Activated CD8-positive, alpha-beta memory T cell treated with anti-CD3 and anti-CD28 coated beads for 24 hours (primary cell): ENCODE results near the gene STT3B.
A peak's percentile ranks its signal among the peaks of the same experiment; 100 is the strongest.

Experiments
- DNase-seq: peaks from one replicate; pipeline ENCODE4 v3.0.0-alpha.2; 2020

Gene STT3B

GRCh38 chr3:31522152-31522551 lies 10.6 kb upstream of the STT3B start:
- no peak for DNase-seq

GRCh38 chr3:31523543-31523942 lies 9.2 kb upstream of the STT3B start:
- DNase-seq: no peak

- no peak for DNase-seq
Observed at GRCh38 chr3:31525532-31525931, 7.2 kb upstream of the STT3B start.

- no peak for DNase-seq
Observed at GRCh38 chr3:31529421-31529820, 3.3 kb upstream of the STT3B start.

- no peak for DNase-seq
Observed at GRCh38 chr3:31530039-31530959, 2.4 kb upstream of the STT3B start.

- DNase-seq: no peak
Observed at GRCh38 chr3:31530960-31531335, 1.8 kb upstream of the STT3B start.

DNA sequence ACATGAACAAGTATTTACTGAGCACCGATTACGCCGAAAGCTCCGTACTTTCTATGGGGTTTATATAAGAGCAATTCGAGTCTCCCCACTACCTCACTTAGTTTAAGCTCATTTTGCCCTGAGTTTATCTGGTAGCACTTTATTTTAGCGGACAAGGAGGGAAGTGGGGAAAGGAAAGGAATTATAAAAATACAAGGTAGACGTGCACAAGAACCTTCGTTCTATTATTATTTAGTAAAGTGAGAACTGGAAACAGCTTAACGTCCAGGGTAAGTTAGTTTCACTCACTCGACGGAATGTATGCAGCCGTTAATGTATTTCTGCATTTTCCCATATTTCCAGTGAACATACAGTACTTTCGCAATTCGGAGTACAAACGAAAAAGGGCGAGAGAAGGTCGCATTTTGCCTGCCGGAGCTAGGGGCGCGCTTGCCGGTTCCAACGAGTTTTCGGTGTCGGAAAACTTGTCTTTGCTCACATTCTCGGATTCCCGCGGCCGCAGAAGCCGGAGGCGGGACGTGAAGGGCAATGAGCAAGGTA lies 1.2 kb upstream of the STT3B start:
- DNase-seq: no peak

- peak; percentile 99 for DNase-seq
Observed at GRCh38 chr3:31531992-31532586, 636 bp upstream of the STT3B start.

GRCh38 chr3:31533169-31534064 lies 692 bp downstream of the STT3B start:
- peak; percentile 80 for DNase-seq

DNA sequence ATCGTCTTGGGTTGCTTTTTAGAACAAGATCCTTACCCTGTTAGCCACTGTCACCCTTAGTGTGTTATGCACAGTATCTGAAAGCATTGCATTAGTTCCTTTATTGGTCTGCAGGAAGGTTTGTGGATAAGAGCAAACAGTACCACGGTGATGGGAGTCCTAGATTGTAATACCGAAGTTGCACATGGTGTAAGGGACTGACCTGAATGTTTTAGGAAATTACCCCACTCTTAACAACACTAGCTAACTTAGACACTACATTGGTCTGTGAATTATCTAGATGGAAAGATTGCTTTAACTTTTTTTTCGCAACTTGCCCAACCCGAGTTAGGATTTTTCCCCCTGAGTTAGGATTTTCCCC lies 1.3 kb downstream of the STT3B start:
- no peak for DNase-seq

DNA sequence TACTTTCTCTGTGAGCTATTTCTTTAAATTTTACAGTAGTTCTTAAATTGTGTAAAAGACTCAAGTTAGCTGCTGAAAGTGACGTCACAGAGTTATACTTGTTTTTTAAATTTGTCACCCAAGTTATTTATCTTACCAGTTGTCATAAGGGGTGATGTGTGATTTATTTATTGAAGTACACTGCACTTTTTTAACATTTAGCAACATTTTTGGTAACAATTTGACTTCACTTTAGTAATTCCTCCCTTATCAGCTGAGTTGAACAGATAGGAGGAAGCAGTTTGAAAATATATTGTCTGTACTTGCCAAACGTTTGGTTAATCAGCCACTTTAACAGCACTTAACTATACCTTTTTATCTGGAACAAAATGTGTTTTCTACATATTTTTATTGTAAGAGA lies 3.8 kb downstream of the STT3B start:
- no peak for DNase-seq

DNA sequence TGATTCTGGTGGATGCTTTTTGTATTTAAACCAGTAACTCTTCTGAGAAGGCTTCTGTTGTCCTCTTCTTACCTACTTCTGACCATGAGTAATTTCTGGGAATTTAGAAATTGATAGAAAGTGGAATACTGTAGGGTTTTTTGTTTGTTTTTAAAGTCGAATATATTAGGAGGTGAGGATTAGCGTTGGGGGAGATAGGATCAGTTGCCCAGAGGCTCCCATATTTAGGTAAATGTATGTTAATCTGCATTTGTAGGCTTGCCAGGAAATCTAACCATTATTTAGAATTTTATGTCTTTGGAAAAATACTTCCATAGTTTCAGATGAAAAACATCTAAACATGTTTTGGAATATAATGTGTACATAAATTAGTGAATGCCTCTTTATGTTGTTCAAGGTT lies 6.1 kb downstream of the STT3B start:
- no peak for DNase-seq

GRCh38 chr3:31539275-31539674 lies 6.5 kb downstream of the STT3B start:
- no peak for DNase-seq

GRCh38 chr3:31541089-31541488 lies 8.4 kb downstream of the STT3B start:
- DNase-seq: no peak

DNA sequence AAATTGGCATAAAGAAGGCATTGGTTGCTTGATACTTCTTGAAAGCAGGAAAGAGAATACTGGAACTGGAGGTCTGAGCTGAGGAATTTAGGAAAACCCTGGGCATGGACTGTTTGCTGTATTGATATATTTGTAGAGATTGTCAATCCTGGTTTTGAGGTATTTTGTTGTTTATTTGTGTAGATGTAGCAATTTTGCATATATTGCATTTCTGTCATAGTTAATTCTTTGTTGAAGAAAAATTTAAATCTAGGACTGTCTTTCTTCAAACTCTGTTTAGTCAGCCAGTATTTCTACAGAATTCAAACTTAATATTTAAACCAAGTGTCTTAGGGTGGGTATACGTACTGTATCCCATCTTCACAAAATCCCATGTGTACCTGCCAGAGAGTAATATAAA lies 9.5 kb downstream of the STT3B start:
- DNase-seq: no peak

GRCh38 chr3:31543375-31543774 lies 10.7 kb downstream of the STT3B start:
- no peak for DNase-seq

DNA sequence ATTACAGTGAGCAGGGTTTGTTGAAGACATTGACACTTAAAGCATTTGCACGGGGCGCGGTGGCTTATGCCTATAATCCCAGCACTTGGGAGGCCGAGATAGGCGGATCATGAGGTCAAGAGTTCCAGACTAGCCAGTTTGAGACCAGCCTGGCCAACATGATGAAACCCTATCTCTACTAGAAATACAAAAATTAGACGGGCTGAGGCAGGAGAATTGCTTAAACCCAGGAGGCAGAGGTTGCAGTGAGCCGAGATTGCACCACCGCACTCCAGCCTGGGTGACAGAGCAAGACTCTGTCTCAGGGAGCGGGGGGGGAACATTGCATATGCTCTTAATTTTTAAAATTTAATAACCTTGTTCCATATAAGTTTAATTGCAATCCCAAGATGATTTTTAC lies 11.9 kb downstream of the STT3B start:
- DNase-seq: no peak

- DNase-seq: no peak
Observed at GRCh38 chr3:31546162-31546561, 13.4 kb downstream of the STT3B start.

GRCh38 chr3:31546725-31547124 lies 14.0 kb downstream of the STT3B start:
- no peak for DNase-seq

DNA sequence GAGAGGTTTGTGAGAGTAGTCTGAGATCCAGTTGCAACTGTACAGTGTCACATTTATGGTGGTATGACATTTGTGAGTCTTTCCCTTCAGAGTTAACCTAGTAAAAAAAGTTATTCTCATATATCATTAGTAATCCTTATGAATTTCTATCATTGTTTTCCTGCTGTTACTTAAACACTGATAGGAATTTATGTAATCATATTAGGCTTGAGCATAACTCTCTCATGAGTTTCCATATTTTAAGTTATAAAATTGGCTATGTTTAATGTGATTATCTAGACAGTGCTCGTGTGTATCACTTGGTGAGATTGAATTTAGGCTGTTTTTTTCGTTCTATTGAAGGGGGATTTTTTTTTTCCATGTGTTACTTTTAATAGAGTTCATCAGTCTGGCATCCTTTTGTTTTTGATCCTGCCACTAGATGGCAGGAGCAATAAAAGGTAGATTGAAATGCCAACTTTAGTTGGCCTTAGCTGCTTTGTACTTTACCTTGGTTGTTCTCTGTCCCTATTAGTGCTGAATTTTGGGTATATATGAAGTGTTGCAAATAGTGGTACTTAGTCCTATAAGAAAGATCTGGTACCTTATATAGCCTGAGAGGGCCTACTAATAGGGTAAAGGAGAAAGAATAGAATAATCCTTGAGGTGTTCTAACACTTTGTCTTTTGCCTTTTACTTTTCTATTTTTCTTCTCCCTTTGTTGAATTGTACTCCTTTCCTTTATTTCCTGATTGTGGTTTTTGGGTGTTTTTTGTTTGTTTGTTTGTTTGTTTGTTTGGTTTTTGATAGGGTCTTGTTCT lies 17.9 kb downstream of the STT3B start:
- DNase-seq: no peak

DNA sequence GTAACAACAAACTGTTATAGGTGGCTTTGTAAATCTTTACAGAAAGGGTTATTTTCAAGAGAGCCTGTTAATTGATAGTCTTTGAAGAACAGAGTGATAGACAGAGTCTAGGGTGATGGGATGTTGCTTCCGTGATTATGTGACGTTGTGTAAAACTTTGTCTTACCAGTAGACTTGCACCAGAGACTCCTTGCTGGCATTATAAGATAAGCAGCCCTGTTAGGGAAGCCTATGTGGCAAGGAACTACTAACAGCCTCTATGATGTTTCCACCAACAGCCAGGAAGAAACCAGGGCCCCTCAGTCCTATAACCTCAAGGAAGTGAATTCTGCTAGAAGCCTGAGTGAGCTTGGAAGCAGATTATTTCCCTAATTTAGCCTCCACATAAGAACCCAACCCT lies 18.9 kb downstream of the STT3B start:
- DNase-seq: no peak

GRCh38 chr3:31552103-31552502 lies 19.4 kb downstream of the STT3B start:
- no peak for DNase-seq

DNA sequence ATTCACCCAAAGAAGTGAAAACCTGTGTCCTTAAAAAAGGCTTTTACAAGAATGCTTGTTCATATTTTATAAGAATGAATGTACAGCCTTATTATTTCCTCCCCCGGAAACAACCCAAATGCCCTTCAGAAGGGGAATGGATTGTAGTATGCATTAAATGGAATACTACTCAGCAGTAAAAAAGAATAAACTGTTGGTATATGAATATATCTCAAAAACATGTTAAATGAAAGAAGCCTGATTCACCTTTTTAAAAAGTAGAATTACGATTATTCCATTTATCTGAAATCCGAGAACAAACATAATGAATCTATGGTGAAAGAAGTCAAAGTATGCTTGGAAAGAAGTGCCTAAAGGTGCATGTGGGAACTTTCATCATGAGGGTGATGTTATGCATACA lies 20.5 kb downstream of the STT3B start:
- DNase-seq: no peak
